Endometrial microvascular endothelial cells (primary cell): Measurements from ENCODE around the gene SNRPB. TPM values are rescaled to one million over a fixed set of nuclear protein-coding genes. Genes with fewer than 3 reads are reported as not detected.
"Not testable (repeated sequence)": the region's sequence is repeated elsewhere in the genome, so short reads cannot be mapped to it uniquely, and the experiment has no call there.

ENCODE experiments used
- in situ Hi-C: cut with HindIII; loops from 2 replicates; pipeline ENCODE4 v1.10.0; 2017; ENCODE audit warnings: low sequenced_read_pairs, low pct_unique_long_range_greater_than_20kb; ENCODE audit errors: inconsistent ontology term
- total RNA-seq: library from RNA; depleted of rRNA; stranded (reverse); fragments of >200 nt; gene quantifications from one replicate; pipeline ENCODE4 v1.2.3, GENCODE V29; 2015; ENCODE audit errors: inconsistent ontology term

SNRPB gene
- total RNA-seq: 653 TPM

- in situ Hi-C loops: no loop called here
Observed at GRCh38 chr20:2470423-2471193, at the start of gene SNRPB. SNRPB (minus strand) TSS chr20:2470789; CDS start chr20:2470690, 99 bp downstream.

GRCh38 chr20:2519115-2519809 is 48.7 kb upstream of the SNRPB start:
- in situ Hi-C loops: no loop called here

- in situ Hi-C loops: no loop called here
Observed at GRCh38 chr20:2518558-2518957, 48.0 kb upstream of the SNRPB start.

GRCh38 chr20:2518096-2518495 is 47.5 kb upstream of the SNRPB start:
- in situ Hi-C loops: no loop called here

GRCh38 chr20:2516399-2516798 is 45.8 kb upstream of the SNRPB start:
- in situ Hi-C loops: no loop called here

- in situ Hi-C loops: no loop called here
Observed at GRCh38 chr20:2515203-2515602, 44.6 kb upstream of the SNRPB start.

GRCh38 chr20:2509794-2510193 is 39.2 kb upstream of the SNRPB start:
- in situ Hi-C loops: no loop called here

GRCh38 chr20:2509468-2509781 is 38.8 kb upstream of the SNRPB start:
- in situ Hi-C loops: no loop called here

GRCh38 chr20:2508631-2509467 is 38.3 kb upstream of the SNRPB start, which contains the start of gene ZNF343:
ZNF343 (minus strand) TSS chr20:2508915; CDS start chr20:2493895, 15,020 bp downstream.
- in situ Hi-C loops: no loop called here

- in situ Hi-C loops: no loop called here
Observed at GRCh38 chr20:2507875-2508630, 37.5 kb upstream of the SNRPB start.

- in situ Hi-C loops: no loop called here
Observed at GRCh38 chr20:2507464-2507863, 36.9 kb upstream of the SNRPB start.

- in situ Hi-C loops: not testable (repeated sequence)
Observed at GRCh38 chr20:2506426-2506825, 35.8 kb upstream of the SNRPB start.

GRCh38 chr20:2504803-2505202 is 34.2 kb upstream of the SNRPB start:
- in situ Hi-C loops: not testable (repeated sequence)

- in situ Hi-C loops: not testable (repeated sequence)
Observed at GRCh38 chr20:2502808-2503384, 32.3 kb upstream of the SNRPB start.

- in situ Hi-C loops: no loop called here
Observed at GRCh38 chr20:2485661-2486060, 15.1 kb upstream of the SNRPB start.

GRCh38 chr20:2485080-2485479 is 14.5 kb upstream of the SNRPB start:
- in situ Hi-C loops: no loop called here

GRCh38 chr20:2483504-2483903 is 12.9 kb upstream of the SNRPB start:
- in situ Hi-C loops: no loop called here

GRCh38 chr20:2480381-2480780 is 9.8 kb upstream of the SNRPB start:
- in situ Hi-C loops: no loop called here
